Prostate gland (tissue), 2 donors: Measurements from ENCODE around the gene BPIFB6.

Experiments
- CTCF ChIP-seq, 4 experiments: fragments of 200-600 bp in 2 of 4; fragments of 450-650 bp in 2 of 4; sonication (generic) in 2 of 4; IDR thresholded peaks; 1 replicate in 3 of 4; 2 replicates in 1 of 4; pipeline ENCODE4 v1.5.1; 2016 to 2019; ENCODE audit warnings: antibody characterized with exemption in 4 of 4, mild to moderate bottlenecking in 2 of 4, moderate library complexity in 2 of 4
- POLR2AphosphoS5 ChIP-seq: sonication (generic); formaldehyde crosslinking; IDR thresholded peaks from one replicate; pipeline ENCODE4 v1.6.1; 2017; ENCODE audit warnings: antibody characterized with exemption

GRCh38 chr20:33021879-33022278, 9.6 kb upstream of the BPIFB6 start:
- TF ChIP-seq CTCF (IDR thresholded peaks at IDR 0.05) (no peak), POLR2AphosphoS5 (no peak)
